MM.1S (cell line): ENCODE results near the gene KAT7.

Source experiments
- CTCF ChIP-seq: fragments of 300-600 bp; sonication (generic); IDR thresholded peaks from 2 replicates; pipeline ENCODE4 v1.5.1; 2016; ENCODE audit warnings: antibody characterized with exemption, low read length, mixed read lengths
- EZH2 ChIP-seq: fragments of 300-600 bp; sonication (generic); optimal IDR thresholded peaks from 2 replicates; pipeline ENCODE3; 2017; ENCODE audit warnings: low read depth, mild to moderate bottlenecking, antibody characterized with exemption, low read length, mixed read lengths
- EZH2phosphoT487 ChIP-seq: fragments of 300-600 bp; sonication (generic); IDR thresholded peaks from 2 replicates; pipeline ENCODE4 v1.6.1; 2018; ENCODE audit warnings: antibody characterized with exemption, low read length

DNA sequence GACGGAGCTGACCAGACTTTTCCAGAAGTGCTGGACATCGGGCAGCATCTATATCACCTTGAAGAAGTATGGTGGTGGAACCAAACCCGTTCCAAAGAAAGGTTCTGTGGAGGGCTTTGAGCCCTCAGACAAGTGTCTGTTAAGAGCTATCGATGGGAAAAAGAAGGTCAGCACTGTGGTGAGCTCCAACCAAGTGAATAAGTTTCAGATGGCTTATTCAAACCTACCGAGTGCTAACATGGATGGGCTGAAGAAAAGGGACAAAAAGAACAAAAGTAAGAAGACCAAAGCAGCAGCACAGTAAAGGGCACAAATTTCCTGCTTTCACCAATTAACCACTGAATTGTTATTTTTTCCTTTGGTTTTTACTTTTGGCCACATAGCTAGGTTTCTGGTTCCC lies 6.9 kb downstream of the KAT7 start:
- no peak for TF ChIP-seq CTCF
- TF ChIP-seq EZH2, result no peak
- TF ChIP-seq EZH2phosphoT487, result no peak
